IPS-20b (cell line): ENCODE measurements around the gene PLEKHG4B.
"Not testable (repeated sequence)": the region's sequence is repeated elsewhere in the genome, so short reads cannot be mapped to it uniquely, and the experiment has no call there.

Source experiments
- H3K27ac ChIP-seq: one replicate; pipeline ENCODE4 v1.5.1; 2013; ENCODE audit warnings: low read length
- H3K27me3 ChIP-seq: 2 replicates; pipeline ENCODE4 v1.6.1; 2013; ENCODE audit warnings: mild to moderate bottlenecking, low read length, inconsistent platforms; ENCODE audit not compliant: insufficient read depth
- H3K36me3 ChIP-seq: 2 replicates; pipeline ENCODE4 v1.6.1; 2013; ENCODE audit warnings: low read depth, mild to moderate bottlenecking, inconsistent platforms, low read length, moderate library complexity; ENCODE audit not compliant: insufficient read depth
- H3K4me1 ChIP-seq: 2 replicates; pipeline ENCODE4 v1.6.1; 2013; ENCODE audit warnings: mild to moderate bottlenecking, control low read depth, inconsistent platforms, low read length, moderate library complexity; ENCODE audit not compliant: insufficient read depth
- H3K4me3 ChIP-seq: 2 replicates; pipeline ENCODE4 v1.5.1; 2013; ENCODE audit warnings: mild to moderate bottlenecking, low read length, inconsistent platforms
- H3K9ac ChIP-seq: 2 replicates; pipeline ENCODE4 v1.6.1; 2013; ENCODE audit warnings: low read depth, mild to moderate bottlenecking, inconsistent platforms, low read length, moderate library complexity
- H3K9me3 ChIP-seq: 2 replicates; pipeline ENCODE4 v1.6.1; 2013; ENCODE audit warnings: mild to moderate bottlenecking, low read depth, low read length, inconsistent platforms; ENCODE audit not compliant: insufficient read depth

The PLEKHG4B gene

GRCh38 chr5:190366-191035 lies 98.5 kb downstream of the PLEKHG4B start:
- Histone ChIP-seq H3K9ac (no peak overlapping the region), H3K4me1 (no peaks in the 10 kb centered on the region), H3K27ac (no peak overlapping the region), H3K4me3 (no peak overlapping the region), H3K36me3 (no peaks in the 10 kb centered on the region), H3K27me3 (no peaks in the 10 kb centered on the region), H3K9me3 (no peaks in the 10 kb centered on the region)

- no peaks in the 10 kb centered on the region for H3K27me3 ChIP-seq
- H3K9ac ChIP-seq = no peak within 1 kb of the TSS
- H3K4me3 ChIP-seq = no peak within 1 kb of the TSS
- H3K4me1 ChIP-seq = no peaks in the 10 kb centered on the region
- H3K27ac ChIP-seq = no peak within 1 kb of the TSS
- no peaks in the 10 kb centered on the region for H3K9me3 ChIP-seq
- no peaks in the 10 kb centered on the region for H3K36me3 ChIP-seq
Observed at GRCh38 chr5:191036-191948, 99.3 kb downstream of the PLEKHG4B start, which contains the start of gene LRRC14B. LRRC14B (plus strand) TSS chr5:191495; CDS start chr5:191539, 44 bp downstream.

- no peak overlapping the region for H3K4me3 ChIP-seq
- no peak overlapping the region for H3K9ac ChIP-seq
- H3K4me1 ChIP-seq = no peaks in the 10 kb centered on the region
Observed at GRCh38 chr5:191949-192690, 100.2 kb downstream of the PLEKHG4B start.

GRCh38 chr5:192691-192969 lies 100.7 kb downstream of the PLEKHG4B start:
- no peak overlapping the region for H3K9ac ChIP-seq
- H3K27me3 ChIP-seq = no peaks in the 10 kb centered on the region
- H3K9me3 ChIP-seq = no peaks in the 10 kb centered on the region
- H3K36me3 ChIP-seq = no peaks in the 10 kb centered on the region
- H3K4me3 ChIP-seq = no peak overlapping the region
- no peak overlapping the region for H3K27ac ChIP-seq
- H3K4me1 ChIP-seq = no peaks in the 10 kb centered on the region

More at GRCh38 chr5:191949-192690, 100.2 kb downstream of the PLEKHG4B start:
- no peak overlapping the region for H3K27ac ChIP-seq
- no peaks in the 10 kb centered on the region for H3K27me3 ChIP-seq
- H3K9me3 ChIP-seq = no peaks in the 10 kb centered on the region
- no peaks in the 10 kb centered on the region for H3K36me3 ChIP-seq

- no peaks in the 10 kb centered on the region for H3K4me1 ChIP-seq
- H3K27me3 ChIP-seq = no peaks in the 10 kb centered on the region
- H3K9ac ChIP-seq = no peak overlapping the region
- no peaks in the 10 kb centered on the region for H3K9me3 ChIP-seq
- H3K27ac ChIP-seq = no peak overlapping the region
- no peaks in the 10 kb centered on the region for H3K36me3 ChIP-seq
- no peak overlapping the region for H3K4me3 ChIP-seq
Observed at GRCh38 chr5:192970-193831, 101.2 kb downstream of the PLEKHG4B start.

DNA sequence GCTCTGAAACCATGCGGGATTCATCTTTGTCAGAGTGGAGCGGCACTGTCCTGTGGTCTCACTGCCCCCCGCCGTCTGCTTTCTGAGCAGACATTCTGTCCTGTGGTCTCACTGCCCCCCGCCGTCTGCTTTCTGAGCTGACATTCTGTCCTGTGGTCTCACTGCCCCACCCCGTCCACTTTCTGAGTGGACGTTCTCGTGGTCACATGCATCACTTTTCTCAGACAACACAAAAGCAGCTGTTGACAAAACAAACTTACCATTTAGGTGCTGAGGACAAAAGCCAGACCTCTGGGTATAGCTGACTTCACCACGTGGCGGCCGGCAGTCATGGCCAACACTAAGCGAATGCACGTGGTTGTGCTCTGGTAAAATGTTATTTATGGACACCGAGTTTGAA lies 102.1 kb downstream of the PLEKHG4B start:
- Histone ChIP-seq H3K9ac (no peak overlapping the region), H3K27ac (no peak overlapping the region), H3K36me3 (no peaks in the 10 kb centered on the region), H3K4me3 (no peak overlapping the region), H3K27me3 (no peaks in the 10 kb centered on the region), H3K4me1 (no peaks in the 10 kb centered on the region), H3K9me3 (no peaks in the 10 kb centered on the region)

GRCh38 chr5:194603-195209 lies 102.7 kb downstream of the PLEKHG4B start:
- Histone ChIP-seq H3K4me1 (no peaks in the 10 kb centered on the region), H3K27me3 (no peaks in the 10 kb centered on the region), H3K27ac (no peak overlapping the region), H3K4me3 (no peak overlapping the region), H3K9me3 (no peaks in the 10 kb centered on the region), H3K36me3 (no peaks in the 10 kb centered on the region), H3K9ac (no peak overlapping the region)

- H3K27ac ChIP-seq = no peak overlapping the region
- no peak overlapping the region for H3K9ac ChIP-seq
- no peaks in the 10 kb centered on the region for H3K4me1 ChIP-seq
- no peaks in the 10 kb centered on the region for H3K27me3 ChIP-seq
- H3K9me3 ChIP-seq = no peaks in the 10 kb centered on the region
- no peak overlapping the region for H3K4me3 ChIP-seq
- no peaks in the 10 kb centered on the region for H3K36me3 ChIP-seq
Observed at GRCh38 chr5:195401-196160, 103.6 kb downstream of the PLEKHG4B start.

DNA sequence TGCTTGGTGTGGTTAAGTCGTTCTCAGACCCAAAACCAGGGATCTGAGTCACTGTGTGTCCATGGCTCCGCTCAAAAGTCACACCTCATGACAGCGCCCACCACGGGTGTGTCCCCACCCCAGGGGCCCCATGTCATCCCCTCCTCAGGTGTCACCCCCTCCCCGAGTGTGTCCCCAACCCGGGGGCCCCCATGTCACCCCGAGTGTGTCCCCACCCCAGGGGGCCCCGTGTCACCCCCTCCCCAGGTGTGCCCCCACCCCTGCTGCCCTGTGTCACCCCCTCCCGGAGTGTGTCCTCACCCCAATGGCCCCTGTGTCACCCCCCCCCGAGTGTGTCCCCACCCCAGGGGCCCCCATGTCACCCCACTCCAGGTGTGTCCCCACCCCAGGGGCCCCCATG lies 104.4 kb downstream of the PLEKHG4B start:
- no peaks in the 10 kb centered on the region for H3K36me3 ChIP-seq
- H3K9me3 ChIP-seq = no peaks in the 10 kb centered on the region
- H3K27ac ChIP-seq = no peak overlapping the region
- no peak overlapping the region for H3K9ac ChIP-seq
- no peak overlapping the region for H3K4me3 ChIP-seq
- H3K27me3 ChIP-seq = no peaks in the 10 kb centered on the region
- no peaks in the 10 kb centered on the region for H3K4me1 ChIP-seq

GRCh38 chr5:197031-197430 lies 105.1 kb downstream of the PLEKHG4B start:
- H3K4me3 ChIP-seq, H3K36me3 ChIP-seq, H3K27me3 ChIP-seq, H3K27ac ChIP-seq, H3K4me1 ChIP-seq, H3K9ac ChIP-seq, H3K9me3 ChIP-seq: not testable (repeated sequence)
